Right ventricle myocardium superior (tissue), 1 donor: ENCODE results near the gene TRA2B. TPM values are rescaled to one million over a fixed set of nuclear protein-coding genes. Genes with fewer than 3 reads are reported as not detected.
A peak's percentile ranks its signal among the peaks of the same experiment; 100 is the strongest.

Experiments
- ATAC-seq: fragments of 200-7000 bp; cut with Tn5 transposase; one replicate; pipeline ENCODE4 v1.9.1; 2020; ENCODE audit warnings: mild to moderate bottlenecking; ENCODE audit not compliant: poor library complexity
- DNase-seq: peaks from one replicate; pipeline ENCODE4 v3.0.0-alpha.2; 2020
- intact Hi-C: fragments of 100-400 bp; cut with DNase I; formaldehyde crosslinking; loops from one replicate; pipeline ENCODE4 v1.11.2; 2022
- long read RNA-seq: library from polyadenylated mRNA; unstranded; transcript quantifications from one replicate; pipeline ENCODE4 v2.0.0, GENCODE V29; 2021
- total RNA-seq: library from RNA; stranded (reverse); fragmentation: NEBNext Ultra II Directional; extraction: Animal tissue kit (Norgen Biotek cat#: 25700); gene quantifications from one replicate; pipeline ENCODE4 v1.2.1, GENCODE V29; 2021
- donor health status: DM: no; HTN: yes; CAD: no; lungs with severe emphysema.

The TRA2B gene
- 41.4 TPM for total RNA-seq
- long read RNA-seq, transcript TRA2B-205 (9 exons, 2,952 nt), result major isoform, 8 of 13 reads
- long read RNA-seq, partial matches to known transcripts, result 1 of 13 reads
- long read RNA-seq, other reads (novel, unspliced or antisense), result 4 of 13 reads

GRCh38 chr3:185937689-185938374 lies at the start of gene TRA2B:
TSS of gene TRA2B (minus strand) at chr3:185938014. CDS start at chr3:185937860, 154 bp downstream.
- ATAC-seq, result peak; percentile 98
- DNase-seq, result peak; percentile 99
- intact Hi-C loops, result no loop called here

- intact Hi-C loops, result no loop called here
- ATAC-seq (no peak), DNase-seq (no peak)
Measured at GRCh38 chr3:185986198-185986777, 48.5 kb upstream of the TRA2B start.

DNA sequence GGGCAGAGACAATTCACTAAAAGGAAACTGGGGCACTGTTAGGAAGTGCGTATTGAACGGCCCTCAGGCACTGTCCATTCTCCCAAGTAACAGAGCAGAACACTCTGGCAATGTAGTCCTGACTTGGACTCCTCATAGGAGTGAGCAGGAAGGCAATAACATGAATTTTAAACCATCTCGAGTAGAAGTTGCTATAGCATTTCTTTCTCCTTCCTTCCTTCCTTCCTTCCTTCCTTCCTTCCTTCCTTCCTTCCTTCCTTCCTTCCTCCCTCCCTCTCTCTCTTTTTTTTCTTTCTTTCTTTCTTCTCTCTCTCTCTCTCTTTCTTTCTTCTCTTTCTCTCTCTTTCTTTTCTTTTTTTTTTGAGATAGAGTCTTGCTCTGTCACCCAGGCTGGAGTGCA lies 46.4 kb upstream of the TRA2B start:
- intact Hi-C loops, result loop anchor here (5.0 kb wide), 1 partner anchor 558 kb away; the partner anchor contains the start of gene CRYGS
- no peak for DNase-seq
- ATAC-seq, result peak; percentile 9

DNA sequence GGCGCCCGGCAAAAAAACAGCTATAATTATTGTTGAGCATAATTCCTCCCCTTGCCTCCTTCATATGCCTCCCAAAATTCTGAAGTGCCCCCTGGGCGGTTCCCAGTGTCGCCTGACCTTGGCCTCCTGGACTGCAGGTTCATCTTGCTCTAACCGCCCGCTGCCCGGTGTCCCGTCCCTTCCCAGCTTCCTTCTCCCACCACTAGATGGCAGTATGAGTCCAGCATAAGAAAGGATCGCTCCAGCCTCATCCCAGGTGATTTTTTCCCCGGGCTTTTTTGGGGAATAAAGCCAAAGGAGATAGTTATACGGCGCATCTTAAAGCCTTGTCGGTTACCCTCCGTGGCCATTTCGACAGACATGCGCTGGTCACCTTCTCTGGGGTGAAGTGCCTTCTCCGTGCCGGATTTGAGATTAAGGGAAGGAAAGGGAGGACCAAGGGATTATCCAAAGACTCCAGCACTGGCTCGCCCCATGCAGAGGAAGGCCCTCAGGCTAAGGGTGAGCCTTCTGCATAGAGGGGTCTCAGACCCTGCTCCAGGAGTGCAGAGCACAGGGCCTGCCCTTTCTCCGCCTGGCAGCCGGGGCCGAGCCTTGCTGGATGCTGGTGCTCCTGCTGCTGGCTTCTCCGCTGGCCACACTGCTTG lies 45.8 kb upstream of the TRA2B start:
- intact Hi-C loops, result loop anchor here (2.0 to 5.0 kb wide), 2 partner anchors 259 to 559 kb away; partner anchors contain the start of gene CRYGS
- DNase-seq (peak; percentile 68), ATAC-seq (peak; percentile 97)

DNA sequence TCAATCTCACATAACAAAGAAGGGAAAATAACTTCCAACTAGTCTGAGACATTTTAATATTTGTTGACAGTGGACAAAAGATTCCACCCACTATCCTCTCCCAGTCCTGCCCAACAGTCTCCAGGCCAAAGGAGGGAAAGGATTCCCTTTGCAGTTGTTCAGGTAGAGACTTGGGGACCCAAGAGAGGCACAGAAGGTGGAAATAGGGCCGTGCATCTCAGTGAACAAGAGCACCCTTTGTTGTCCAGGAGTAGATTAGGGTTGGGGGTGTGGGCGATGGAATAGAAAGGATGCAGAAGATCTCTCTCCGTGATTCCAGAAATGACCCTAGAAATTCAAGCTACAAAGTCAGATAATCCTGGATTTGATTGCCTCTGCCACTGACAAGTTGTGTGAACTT lies 44.8 kb upstream of the TRA2B start:
- DNase-seq (no peak), ATAC-seq (no peak)
- intact Hi-C loops, result loop anchor here (2.0 to 5.0 kb wide), 2 partner anchors 260 to 560 kb away; partner anchors contain the start of gene CRYGS

- DNase-seq (no peak), ATAC-seq (no peak)
- intact Hi-C loops, result loop anchor here (2.0 to 5.0 kb wide), 2 partner anchors 261 to 561 kb away; partner anchors contain the start of gene CRYGS
Measured at GRCh38 chr3:185981621-185982020, 43.8 kb upstream of the TRA2B start.

GRCh38 chr3:185979721-185980121 lies 41.9 kb upstream of the TRA2B start:
- DNase-seq (no peak), ATAC-seq (no peak)
- intact Hi-C loops, result loop anchor here (5.0 kb wide), 1 partner anchor 563 kb away; the partner anchor contains the start of gene CRYGS

GRCh38 chr3:185978516-185978915 lies 40.7 kb upstream of the TRA2B start:
- intact Hi-C loops, result no loop called here
- ATAC-seq (no peak), DNase-seq (no peak)

GRCh38 chr3:185977679-185978040 lies 39.8 kb upstream of the TRA2B start:
- ATAC-seq (no peak), DNase-seq (no peak)
- intact Hi-C loops, result no loop called here

DNA sequence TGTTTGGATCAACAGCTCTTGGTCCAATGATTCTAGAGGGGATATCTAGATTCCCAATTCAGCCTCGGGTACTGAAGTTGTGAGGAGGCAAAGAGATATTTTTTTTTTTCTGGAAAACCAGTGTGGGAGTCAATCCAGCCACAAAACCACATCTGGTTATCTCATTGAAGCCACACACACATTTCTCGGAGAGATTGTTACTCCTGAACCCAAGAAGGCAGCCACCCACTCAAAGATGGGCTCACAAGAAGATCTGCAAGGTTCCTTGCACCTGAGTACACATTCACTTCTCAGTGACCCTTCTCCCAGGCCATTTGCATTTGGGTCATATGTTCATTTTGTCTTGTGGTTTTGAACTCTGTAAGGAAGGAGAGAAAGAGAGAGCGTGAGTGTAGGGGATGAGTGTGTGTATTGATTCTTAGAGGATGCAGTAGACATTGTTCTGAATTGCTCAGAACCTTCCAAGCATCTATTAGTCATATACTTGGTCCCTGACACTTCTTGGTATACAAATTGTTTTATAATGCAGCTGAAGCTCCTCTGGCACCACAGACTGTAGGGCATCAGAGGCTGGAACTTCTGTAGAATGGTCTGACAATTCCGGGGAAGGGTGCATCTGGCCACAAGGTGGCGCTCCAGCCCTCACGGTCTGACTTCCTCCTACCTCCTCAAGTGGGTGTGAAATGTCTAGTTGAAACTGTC lies 39.3 kb upstream of the TRA2B start:
- ATAC-seq (peak; percentile 75), DNase-seq (peak; percentile 89)
- intact Hi-C loops, result no loop called here

- intact Hi-C loops, result no loop called here
- no peak for DNase-seq
Measured at GRCh38 chr3:185976100-185976499, 38.3 kb upstream of the TRA2B start.

DNA sequence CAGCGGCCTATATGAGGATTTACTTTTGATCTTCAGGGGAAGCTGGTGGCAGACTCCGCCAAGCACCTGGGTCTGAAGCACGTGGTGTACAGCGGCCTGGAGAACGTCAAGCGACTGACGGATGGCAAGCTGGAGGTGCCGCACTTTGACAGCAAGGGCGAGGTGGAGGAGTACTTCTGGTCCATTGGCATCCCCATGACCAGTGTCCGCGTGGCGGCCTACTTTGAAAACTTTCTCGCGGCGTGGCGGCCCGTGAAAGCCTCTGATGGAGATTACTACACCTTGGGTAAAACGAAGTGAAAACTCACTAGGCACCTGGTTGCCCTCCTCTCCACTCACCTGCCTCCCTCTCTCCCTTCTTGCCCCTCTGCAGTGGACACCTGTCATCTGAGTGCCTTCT lies 33.8 kb upstream of the TRA2B start:
- ATAC-seq, result no peak
- intact Hi-C loops, result no loop called here
- DNase-seq, result no peak

More at GRCh38 chr3:185976100-185976499, 38.3 kb upstream of the TRA2B start:
- ATAC-seq, result no peak

GRCh38 chr3:185968168-185968567 lies 30.4 kb upstream of the TRA2B start:
- ATAC-seq, result no peak
- no peak for DNase-seq
- intact Hi-C loops, result no loop called here

DNA sequence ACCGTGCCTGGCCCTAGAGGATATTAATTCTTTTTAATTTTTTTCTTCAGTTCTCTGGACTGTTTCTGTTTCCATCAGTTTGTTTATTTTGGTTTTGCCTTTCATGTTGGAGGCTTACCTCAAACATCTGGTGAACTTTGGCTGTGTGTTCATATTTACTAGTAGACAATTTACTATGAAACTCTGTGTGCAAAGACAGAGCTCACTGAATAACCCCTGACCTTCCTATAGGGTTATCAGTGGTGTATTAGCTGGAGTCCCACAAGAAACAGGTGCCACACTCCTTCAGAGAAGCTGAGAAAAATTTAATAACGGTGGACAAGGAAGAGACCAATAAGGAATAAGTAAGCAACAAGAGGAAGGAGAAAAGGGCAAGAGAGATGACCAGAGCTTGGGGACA lies 28.8 kb upstream of the TRA2B start:
- ATAC-seq (no peak), DNase-seq (no peak)
- intact Hi-C loops, result no loop called here

- intact Hi-C loops, result no loop called here
- ATAC-seq (no peak), DNase-seq (no peak)
Measured at GRCh38 chr3:185965496-185965895, 27.7 kb upstream of the TRA2B start.

- ATAC-seq (no peak), DNase-seq (no peak)
- intact Hi-C loops, result no loop called here
Measured at GRCh38 chr3:185961675-185962232, 23.9 kb upstream of the TRA2B start.

DNA sequence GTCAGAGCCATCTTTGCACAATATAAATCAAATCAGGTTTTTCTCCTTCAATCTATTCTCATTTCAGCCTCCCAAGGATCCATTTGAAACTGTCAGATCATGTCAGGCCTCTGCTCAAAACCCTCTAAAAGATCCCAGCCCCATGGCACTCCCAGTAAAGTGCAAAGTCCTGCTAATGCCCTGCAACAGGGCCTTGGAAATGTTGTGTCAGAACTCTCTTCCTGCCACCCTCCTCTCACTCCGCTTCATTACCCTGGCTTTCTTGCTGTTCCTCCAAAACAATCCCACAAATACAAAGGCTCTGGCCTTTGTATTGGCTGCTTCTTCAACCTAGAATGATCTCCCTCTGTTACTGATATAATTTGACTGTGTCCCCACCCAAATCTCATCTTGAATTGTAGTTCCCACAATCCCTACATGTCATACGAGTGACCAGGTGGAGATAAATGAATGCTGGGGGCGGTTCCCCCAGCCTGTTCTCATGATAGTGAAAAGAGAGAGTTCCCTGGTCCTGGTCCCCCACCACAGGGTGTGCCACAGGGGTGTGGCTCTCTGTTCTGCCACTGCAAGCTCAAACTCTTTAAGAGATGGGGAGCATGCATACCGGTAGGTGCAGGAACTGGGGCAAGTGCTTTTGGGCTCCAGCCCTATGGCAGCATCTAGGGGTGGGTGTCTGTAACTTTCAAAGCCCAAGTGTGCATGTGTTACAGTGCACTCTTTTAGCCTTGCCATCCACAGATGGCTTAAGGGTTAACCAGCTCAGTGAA lies 22.9 kb upstream of the TRA2B start:
- ATAC-seq, result no peak

More for the DNA sequence above, 22.9 kb upstream of the TRA2B start:
- no peak for DNase-seq
- intact Hi-C loops, result no loop called here
